Esophagus squamous epithelium (tissue), 5 donors: ENCODE measurements around the gene C10orf71. TPM values are rescaled to one million over a fixed set of nuclear protein-coding genes. Genes with fewer than 3 reads are reported as not detected.
A peak's percentile ranks its signal among the peaks of the same experiment; 100 is the strongest.

Source experiments
- DNase-seq: peaks from one replicate; lab custom pipeline; 2025; lab: John Stamatoyannopoulos, UW
- H3K27ac ChIP-seq, 4 donors: fragments of 200-600 bp; sonication (generic); one replicate each; pipeline ENCODE4 v1.5.1; 2016 to 2019; ENCODE audit warnings: mild to moderate bottlenecking in 1 of 4
- H3K27me3 ChIP-seq, 4 donors: fragments of 200-600 bp; sonication (generic); 1 replicate in 3 of 4; 2 replicates in 1 of 4; pipeline versions ENCODE4 v1.5.1 to v1.6.0; 2017 to 2021; ENCODE audit warnings: antibody characterized with exemption in 1 of 4
- H3K36me3 ChIP-seq, 3 donors: fragments of 200-600 bp; sonication (generic); one replicate each; pipeline ENCODE4 v1.5.1; 2016 to 2019
- H3K4me1 ChIP-seq, 3 donors: fragments of 200-600 bp; sonication (generic); one replicate each; pipeline ENCODE4 v1.5.1; 2017 to 2019
- H3K4me3 ChIP-seq, 4 donors: fragments of 200-600 bp; sonication (generic); 1 replicate in 3 of 4; 2 replicates in 1 of 4; pipeline ENCODE4 v1.5.1; 2016 to 2019; ENCODE audit warnings: mild to moderate bottlenecking in 2 of 4, moderate library complexity in 1 of 4
- H3K9me3 ChIP-seq, 3 donors: fragments of 200-600 bp; sonication (generic); one replicate each; pipeline ENCODE4 v1.5.1; 2016 to 2019
- CTCF ChIP-seq, 6 experiments: fragments of 450-650 bp in 4 of 6; fragments of 200-600 bp in 2 of 6; sonication (generic) in 2 of 6; IDR thresholded peaks; one replicate each; pipeline ENCODE4 v1.5.1; 2016 to 2019; ENCODE audit warnings: antibody characterized with exemption in 6 of 6, mild to moderate bottlenecking in 4 of 6, moderate library complexity in 4 of 6
- POLR2A ChIP-seq, 4 donors: fragments of 450-650 bp; IDR thresholded peaks; one replicate each; pipeline ENCODE4 v1.6.1; 2017; ENCODE audit warnings: antibody characterized with exemption in 4 of 4, mild to moderate bottlenecking in 4 of 4, moderate library complexity in 3 of 4
- WGBS, 2 donors: methylation state at CpG; one replicate each; pipeline ENCODE4 v1.1.5; 2018; 5-methylcytosine and 5-hydroxymethylcytosine counted together
- intact Hi-C: fragments of 100-400 bp; cut with DNase I; formaldehyde crosslinking; loops from one replicate; pipeline ENCODE4 v1.15.0; 2022
- total RNA-seq, 4 donors: library from RNA; depleted of rRNA; stranded (reverse); fragments of >200 nt; gene quantifications; one replicate each; pipeline ENCODE4 v1.1.0, GENCODE V29; 2016
- donor health status: DM: yes; HTN: yes; CAD: no.

The C10orf71 gene
- total RNA-seq, 4 donors from 2014 or later = under 0.01 TPM; not detected in 3

GRCh38 chr10:49310901-49311554 lies 12.1 kb downstream of the C10orf71 start:
- no peak for DNase-seq
- TF ChIP-seq CTCF (IDR thresholded peaks at IDR 0.05) = no peak
- TF ChIP-seq POLR2A (IDR thresholded peaks at IDR 0.05) = no peak
- H3K27me3 ChIP-seq = no peaks in the 10 kb centered on the region
- WGBS, 2 donors = 66 to 71% methylated on average over 4 to 7 of the region's 7 CpGs
- no peaks in the 10 kb centered on the region for H3K36me3 ChIP-seq
- peak overlapping the region in 1 of 4 donors; percentile 44 for H3K27ac ChIP-seq
- no peaks in the 10 kb centered on the region for H3K4me1 ChIP-seq
- intact Hi-C loops = no loop called here
- no peaks in the 10 kb centered on the region for H3K9me3 ChIP-seq
- no peak overlapping the region for H3K4me3 ChIP-seq

GRCh38 chr10:49311555-49312236 lies 12.7 kb downstream of the C10orf71 start:
- no peaks in the 10 kb centered on the region for H3K27me3 ChIP-seq
- DNase-seq = no peak
- no peaks in the 10 kb centered on the region for H3K4me1 ChIP-seq
- 59 to 63% methylated on average over 4 of the region's 4 CpGs for WGBS, 2 donors
- H3K36me3 ChIP-seq = no peaks in the 10 kb centered on the region
- H3K27ac ChIP-seq = no peak overlapping the region
- H3K4me3 ChIP-seq = no peak overlapping the region
- no peaks in the 10 kb centered on the region for H3K9me3 ChIP-seq
- intact Hi-C loops = no loop called here
- TF ChIP-seq CTCF (IDR thresholded peaks at IDR 0.05) = no peak
- TF ChIP-seq POLR2A (IDR thresholded peaks at IDR 0.05) = no peak

DNA sequence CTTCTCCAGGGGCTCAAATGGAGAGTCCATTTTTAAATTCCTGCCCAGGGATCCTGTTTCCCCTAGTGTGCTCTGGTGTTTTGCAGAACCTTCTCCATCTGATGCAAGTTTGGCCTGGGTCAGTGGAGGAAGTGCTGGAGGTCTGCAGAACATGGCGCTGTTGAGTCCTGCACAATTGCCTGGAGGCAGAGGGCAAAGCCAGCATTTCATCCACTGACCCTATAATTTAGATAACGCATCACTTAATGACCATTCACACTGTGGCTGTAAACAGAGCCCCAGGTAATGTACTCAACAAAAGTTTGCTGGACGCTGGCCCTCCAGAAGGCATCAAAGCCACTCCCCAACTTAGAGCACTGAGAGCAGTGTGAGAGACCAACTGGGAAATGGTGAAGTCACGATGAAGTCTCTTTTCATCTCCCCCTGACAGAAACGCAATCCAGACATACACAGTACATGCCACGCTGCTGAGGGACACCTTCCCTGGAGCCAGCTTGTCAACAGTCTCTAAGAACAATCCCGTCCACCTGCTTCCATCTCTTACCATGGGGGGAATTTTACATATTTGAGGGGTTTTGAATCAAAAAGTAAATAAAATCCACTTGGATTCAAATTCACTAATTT lies 13.4 kb downstream of the C10orf71 start:
- intact Hi-C loops = no loop called here
- no peak overlapping the region for H3K4me3 ChIP-seq
- 75 to 76% methylated on average over 5 to 7 of the region's 7 CpGs for WGBS, 2 donors
- H3K36me3 ChIP-seq = no peaks in the 10 kb centered on the region
- H3K27me3 ChIP-seq = no peaks in the 10 kb centered on the region
- H3K4me1 ChIP-seq = no peaks in the 10 kb centered on the region
- H3K9me3 ChIP-seq = no peaks in the 10 kb centered on the region
- H3K27ac ChIP-seq = no peak overlapping the region
- DNase-seq = no peak
- TF ChIP-seq CTCF (IDR thresholded peaks at IDR 0.05) = no peak

- DNase-seq = no peak
- Histone ChIP-seq H3K36me3 (no peaks in the 10 kb centered on the region), H3K27me3 (no peaks in the 10 kb centered on the region), H3K4me3 (no peak overlapping the region), H3K9me3 (no peaks in the 10 kb centered on the region), H3K27ac (no peak overlapping the region), H3K4me1 (no peaks in the 10 kb centered on the region)
- TF ChIP-seq POLR2A (IDR thresholded peaks at IDR 0.05) (no peak), CTCF (IDR thresholded peaks at IDR 0.05) (no peak)
- WGBS, 2 donors = 80 to 83% methylated on average over 9 to 11 of the region's 11 CpGs
- intact Hi-C loops = no loop called here
Measured at GRCh38 chr10:49313501-49314070, 14.6 kb downstream of the C10orf71 start.

DNA sequence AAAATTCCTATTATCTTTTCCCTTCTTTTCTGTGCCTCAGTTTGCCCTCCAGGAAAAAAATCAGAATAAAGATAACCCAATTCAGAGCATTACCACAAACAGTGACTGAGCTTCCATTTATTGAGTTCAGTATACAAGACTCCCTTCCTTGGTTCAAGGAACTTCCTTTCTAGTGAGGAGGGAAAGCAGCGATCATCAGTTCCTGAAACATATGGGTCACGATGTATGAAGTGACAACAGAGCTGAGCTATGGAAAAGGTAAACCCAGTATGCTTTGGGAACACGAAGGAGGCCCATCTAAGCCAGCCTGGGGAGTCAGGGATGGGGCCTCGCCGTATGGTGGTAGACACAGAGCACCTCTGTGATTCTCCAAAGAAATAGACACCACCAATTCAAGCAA lies 15.8 kb downstream of the C10orf71 start:
- Histone ChIP-seq H3K36me3 (no peaks in the 10 kb centered on the region), H3K27ac (no peak overlapping the region), H3K9me3 (no peaks in the 10 kb centered on the region), H3K27me3 (no peaks in the 10 kb centered on the region), H3K4me1 (no peaks in the 10 kb centered on the region), H3K4me3 (no peak overlapping the region)
- TF ChIP-seq POLR2A (IDR thresholded peaks at IDR 0.05) (no peak), CTCF (IDR thresholded peaks at IDR 0.05) (no peak)
- DNase-seq = no peak
- WGBS, 2 donors = 77 to 81% methylated on average over 4 to 5 of the region's 5 CpGs
- intact Hi-C loops = no loop called here
